ENCODE data around the gene DPP6.

Gene DPP6

DNA sequence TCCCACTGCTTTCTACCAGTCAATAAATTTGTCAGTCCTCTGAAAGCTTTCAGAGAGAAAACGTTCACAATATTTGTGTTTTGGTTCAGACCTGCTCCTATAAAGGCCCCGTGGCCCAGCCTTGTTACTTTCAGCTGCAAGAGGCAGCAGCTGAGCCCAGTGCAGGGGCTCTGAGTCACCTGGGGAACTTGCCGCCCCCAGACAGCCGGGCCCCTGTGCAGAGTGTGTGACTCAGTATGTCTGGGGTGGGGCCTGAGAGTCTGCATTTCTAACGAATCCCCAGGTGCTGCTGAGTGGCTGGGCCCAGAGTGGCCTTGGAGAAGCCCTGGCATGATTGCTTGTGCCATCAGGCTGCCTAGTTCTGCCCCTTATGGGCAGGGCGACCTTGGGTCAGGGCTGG is 647.2 kb downstream of the DPP6 start:
- no peak for DNase-seq (ENCODE audit: low spot score)

DNA sequence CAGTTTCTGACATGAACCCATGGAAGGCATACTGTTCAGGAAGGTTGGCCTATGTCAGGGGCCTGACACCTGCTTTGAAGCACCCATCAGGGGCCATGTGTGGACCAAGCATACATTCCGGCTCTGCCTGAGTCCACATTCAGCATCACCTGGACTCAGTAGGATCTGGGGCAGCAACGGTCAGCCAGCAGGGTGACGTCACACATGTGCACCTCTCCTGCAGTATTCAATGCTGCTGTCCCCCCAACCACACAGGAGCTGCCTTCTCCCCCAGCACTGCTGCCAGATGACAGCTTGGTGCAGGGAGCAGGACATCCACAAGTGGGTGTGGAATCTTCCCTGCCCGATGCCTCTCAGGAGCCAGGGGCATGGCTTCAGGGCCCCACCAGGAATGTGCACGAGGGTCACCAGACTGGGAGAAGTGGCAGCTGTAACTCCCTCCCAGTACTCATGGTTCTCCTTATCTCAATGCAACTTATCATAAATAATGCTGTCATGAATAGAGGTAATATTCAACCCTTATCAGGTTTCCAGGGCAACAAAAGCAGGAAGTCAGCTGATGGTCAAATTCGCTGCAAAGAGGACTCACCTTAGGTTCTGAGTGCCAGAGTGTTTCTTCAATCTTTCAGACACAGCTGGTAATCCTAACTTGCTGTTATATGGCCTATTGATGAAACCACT is 657.8 kb downstream of the DPP6 start:
- no peak for DNase-seq (ENCODE audit: low spot score)

DNA sequence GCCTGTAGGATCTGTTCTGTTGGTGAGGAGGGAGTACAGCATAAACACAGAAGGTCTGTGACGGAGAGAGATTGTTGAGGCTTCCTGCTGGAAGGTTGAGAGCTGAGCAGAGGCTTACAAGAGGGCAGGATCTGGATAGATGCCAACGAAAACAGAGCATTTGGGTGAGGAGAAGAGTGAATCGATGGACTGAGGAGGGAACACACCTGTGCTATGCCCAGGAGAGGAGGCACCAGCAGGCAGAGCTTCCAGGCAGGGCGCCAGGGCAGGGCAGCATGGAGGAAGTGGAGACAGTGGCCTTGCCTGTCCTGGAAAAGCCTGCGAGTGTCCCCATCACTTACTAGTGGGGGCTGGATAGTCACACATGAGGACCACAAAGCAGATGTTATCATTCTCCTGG is 667.8 kb downstream of the DPP6 start:
- DNase-seq (ENCODE audit: low spot score), result no peak

DNA sequence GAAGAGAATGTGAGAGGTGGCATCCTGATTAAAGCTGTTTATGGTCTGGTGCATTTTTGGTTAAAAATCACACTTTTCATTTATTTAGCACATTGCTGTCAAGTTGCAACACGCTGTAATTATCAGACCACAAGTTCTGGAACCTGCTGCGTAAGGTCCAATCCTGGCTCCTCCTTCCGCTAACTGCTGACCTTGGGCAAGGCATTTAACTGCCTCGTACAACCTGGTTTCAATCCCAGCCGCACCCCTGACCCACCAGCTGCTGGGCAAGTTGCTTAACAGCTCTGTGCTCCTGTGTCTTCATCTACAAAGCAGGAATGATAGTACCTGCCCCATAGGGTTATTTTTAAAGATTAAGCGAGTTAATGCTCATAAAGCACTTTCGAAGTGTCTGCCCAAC is 668.9 kb downstream of the DPP6 start:
- DNase-seq (ENCODE audit: low spot score), result no peak

DNA sequence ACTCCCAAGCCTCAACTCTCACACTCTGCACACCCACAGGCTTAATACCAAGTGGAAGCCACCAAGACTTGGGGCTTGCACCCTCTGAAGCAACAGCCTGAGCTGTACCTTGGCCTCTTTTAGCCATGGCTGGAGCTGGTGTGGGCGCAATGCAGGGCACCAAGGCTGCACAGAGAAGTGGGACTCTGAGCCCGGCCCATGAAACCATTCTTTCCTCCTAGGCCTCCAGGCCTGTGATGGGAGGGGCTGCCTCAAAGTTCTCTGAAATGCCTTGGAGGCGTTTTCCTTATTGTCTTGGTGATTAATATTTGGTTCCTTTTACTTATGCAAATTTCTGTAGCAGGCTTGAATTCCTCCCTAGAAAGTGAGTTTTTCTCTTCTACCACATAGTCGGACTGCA is 674.2 kb downstream of the DPP6 start:
- no peak for DNase-seq (ENCODE audit: low spot score)

DNA sequence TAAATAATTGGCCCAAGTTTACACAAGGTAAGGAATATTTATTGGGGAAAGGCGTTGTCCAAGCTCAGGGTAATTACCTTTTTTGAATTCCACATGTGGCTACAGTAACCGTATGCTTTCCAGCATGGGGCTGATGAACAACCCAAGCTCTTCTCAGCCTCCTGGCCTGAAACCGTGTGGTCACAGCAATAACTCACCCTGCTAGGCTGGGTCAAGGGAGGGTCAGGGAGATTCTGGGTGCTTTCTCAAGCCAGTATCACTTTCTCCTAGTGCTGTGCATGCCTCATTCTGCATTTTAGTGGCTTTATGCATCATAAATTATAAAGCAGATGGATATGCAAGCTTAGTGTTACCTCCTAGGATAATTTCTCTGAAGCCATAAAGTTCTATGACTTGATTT is 676.9 kb downstream of the DPP6 start:
- no peak for DNase-seq (ENCODE audit: low spot score)

DNA sequence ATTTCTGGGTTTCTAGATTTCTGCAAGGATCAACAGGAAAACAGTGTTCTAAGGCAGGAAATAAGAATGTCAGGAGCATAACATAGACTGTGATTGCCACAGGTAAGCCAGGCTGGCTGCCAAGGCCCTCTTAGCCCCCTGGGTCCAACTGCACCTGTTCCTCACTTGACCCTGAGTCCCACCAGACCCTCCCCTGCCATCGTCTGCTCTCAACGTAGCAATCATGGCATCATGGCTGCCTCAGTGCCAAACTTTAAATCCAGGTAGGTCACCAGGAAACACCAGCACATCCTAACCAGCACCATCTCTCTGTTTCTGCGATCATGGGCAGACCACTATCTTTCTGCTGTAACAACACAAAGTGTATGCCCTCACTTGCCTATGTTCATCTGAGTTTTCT is 683.6 kb downstream of the DPP6 start:
- no peak for DNase-seq (ENCODE audit: low spot score)

DNA sequence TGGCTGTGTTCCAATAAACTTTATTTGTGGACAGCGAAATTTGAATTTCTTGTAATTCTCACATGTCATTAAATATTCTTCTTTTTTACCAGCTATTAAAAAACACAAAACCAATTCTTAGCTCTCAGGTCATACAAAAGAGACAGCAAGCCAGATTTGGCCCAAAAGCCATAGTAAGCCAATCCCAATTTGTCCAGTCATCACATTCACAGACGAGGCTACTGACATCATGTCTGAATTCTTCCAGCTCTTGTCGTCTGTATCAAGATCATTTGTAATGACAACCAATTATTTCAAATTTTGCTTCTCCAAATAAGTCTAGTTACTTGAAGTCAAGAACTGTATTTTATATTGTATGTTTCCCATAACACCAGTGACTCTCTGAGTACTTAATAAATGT is 684.2 kb downstream of the DPP6 start:
- DNase-seq (ENCODE audit: low spot score), result no peak

DNA sequence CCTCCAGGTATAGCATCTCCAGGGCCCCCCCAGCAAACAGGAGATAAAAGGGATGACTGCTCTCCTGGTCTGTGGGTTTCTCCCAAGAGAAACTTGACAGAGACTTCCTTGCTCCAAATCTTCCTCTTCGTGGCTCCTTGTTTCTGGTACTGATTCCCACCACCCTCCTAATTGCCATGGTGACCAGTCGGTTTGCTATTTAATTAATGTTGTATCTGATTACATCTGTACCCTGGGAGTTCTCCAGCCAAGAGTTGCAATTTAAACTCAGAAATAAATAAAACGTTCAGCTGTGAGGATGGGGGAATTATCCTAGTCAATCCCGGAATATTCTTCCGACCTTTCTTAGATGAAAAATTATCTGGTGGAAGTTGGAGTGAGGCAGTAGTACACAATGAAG is 686.0 kb downstream of the DPP6 start:
- no peak for DNase-seq (ENCODE audit: low spot score)

DNA sequence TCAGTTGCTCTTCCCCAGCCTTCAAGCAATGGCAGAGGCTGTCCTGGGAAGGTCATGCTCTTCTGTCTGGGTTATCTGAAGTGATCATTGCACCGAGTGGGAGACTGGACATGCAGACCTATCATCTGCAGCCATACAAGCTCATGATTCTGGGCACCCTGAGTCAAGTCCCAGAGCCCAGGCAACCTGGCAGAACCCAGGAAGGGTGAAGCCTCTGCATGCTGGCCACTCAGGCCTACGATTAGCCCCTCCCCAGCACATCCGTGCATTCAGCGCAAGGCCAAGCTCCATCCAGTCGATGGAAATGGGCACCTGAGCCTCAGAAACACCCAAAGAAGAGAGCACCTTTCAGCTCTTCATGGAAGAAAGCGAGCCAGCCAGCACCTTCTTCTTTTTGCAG is 688.9 kb downstream of the DPP6 start:
- DNase-seq (ENCODE audit: low spot score), result no peak

DNA sequence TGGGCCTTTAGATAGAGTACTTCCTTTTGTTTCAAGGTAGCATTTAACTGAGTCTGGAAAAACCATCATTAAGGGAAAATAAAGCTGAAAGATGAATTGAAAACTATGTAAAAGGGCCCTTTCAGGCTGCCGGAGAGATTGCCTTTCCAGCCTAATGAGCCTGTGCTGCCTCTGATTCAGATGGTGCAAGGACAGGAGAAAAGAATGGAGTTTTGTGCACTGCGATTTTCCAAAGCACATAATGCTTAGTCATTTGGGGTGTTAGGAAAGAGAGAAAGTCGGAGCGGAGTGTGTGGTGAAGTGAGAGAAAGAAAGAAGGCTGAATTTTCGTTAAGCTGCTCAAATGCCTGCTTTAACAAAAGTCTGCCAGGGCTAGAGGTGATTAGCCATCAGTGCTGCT is 691.0 kb downstream of the DPP6 start:
- DNase-seq (ENCODE audit: low spot score), result no peak

DNA sequence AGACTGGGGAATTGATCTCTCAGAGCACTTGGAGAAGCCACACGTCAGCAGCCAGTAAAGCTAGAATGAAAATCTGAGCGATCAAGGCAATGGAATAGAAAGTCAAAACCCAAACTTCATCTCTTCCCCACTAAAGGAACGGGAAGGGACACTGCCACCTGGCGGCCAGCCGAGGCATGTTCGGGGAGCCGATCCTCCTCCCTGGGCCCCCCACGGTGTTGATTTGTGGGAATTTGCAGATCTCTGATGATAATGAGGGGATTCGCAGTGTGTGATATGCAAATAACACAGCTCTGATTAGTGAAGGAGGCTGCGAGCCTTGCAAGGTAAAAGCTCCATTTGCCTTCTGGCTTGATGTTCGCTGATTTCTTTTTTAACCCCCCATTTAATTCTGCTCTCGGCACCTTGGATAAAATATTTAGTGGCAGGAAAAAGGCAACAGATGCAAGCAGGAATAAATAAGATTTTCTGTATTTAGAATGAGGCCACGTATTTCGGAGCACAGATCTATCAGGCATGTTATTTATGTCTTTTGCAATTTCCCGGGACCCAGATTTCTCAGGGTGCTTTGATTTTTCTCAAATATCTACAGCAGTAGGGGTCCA is 692.2 kb downstream of the DPP6 start:
- peak; percentile 62 for DNase-seq (ENCODE audit: low spot score)

DNA sequence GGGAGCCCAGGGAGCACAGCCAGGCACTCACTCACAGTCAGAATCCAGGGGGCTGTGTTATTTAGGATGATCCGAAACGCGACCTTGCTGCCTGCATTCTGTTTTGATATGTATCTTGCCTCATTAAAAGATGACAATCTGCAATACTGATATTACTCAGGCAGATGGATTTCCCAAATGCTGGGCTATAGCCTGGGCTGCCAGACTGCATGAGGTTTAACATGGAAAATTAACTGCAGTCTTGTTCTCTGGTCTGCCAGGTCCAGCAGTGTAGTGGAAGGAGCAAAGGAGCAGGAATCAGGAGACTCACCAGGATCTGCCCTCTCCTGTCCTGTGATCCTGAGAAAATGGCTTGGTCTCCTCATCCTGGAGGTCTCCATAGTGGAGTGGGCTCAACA is 692.7 kb downstream of the DPP6 start:
- DNase-seq (ENCODE audit: low spot score), result no peak

DNA sequence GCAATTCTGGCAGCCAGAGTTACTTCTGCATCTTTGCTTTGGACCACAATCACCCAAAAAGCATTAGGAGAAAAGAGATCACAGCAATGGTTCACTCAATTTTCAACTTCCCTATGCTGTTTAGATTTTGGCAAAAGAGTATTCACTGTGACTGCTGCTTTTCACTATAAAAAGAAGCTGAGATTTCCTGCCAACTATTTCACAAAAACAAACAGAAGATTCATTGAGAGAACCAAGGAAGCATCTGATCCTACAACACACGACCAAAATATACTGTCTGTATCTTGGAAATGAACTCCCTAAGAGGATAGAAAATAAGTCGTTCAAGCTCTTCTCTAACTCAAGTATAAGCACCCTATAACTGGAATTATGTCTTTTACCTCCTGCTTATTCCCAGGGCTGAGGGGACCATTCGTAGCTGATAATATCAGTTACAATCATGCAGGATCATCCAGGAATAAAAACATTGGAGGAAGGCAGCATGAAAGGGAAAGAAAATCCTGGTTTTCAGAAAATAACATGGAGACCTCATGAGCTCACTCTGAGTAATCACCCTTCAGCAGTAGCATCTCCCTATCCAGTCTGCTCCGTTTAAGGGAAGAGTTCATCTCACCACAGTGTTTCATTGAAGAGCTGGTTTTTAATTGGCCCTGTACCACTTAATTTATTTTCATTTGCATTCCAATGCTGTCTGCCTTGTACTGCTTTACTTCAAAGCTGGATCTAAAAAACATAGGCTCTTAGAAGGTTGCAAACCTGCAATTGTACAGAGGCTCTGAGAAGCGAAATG is 694.6 kb downstream of the DPP6 start:
- DNase-seq (ENCODE audit: low spot score), result no peak

DNA sequence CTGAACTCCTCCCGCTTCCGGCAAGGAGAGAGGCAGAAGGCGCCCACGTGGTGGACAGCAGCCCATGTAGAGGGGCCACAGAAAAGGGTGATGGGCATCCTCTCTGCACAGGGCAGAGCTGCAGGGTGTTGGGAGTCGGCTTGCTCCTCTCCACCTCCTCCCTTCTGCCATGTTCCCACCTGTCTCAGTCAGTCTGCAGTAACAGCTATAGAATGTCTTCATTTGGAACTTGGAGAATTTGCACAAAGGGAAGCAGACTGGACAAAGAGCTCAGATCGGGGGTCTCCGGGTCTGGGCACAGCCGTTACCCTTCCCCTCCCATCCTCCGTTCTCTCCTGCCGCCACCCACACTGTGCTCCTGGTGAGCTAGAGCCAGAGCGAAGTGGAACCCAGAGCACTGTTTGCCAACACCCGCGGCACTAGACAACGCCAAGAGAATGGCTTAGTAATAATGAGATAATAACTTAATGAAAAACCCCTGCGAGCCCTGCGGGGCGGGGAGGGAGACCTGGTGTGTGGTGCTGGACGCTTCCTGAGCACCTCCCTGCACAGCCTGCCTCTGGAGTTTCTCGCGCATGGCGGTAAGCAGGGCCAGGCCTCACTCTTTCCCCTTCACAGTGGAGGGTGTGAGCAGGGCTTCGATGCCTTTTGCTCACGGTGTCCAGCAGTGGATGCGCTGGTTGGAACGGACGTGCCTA is 696.0 kb downstream of the DPP6 start:
- no peak for DNase-seq (ENCODE audit: low spot score)

DNA sequence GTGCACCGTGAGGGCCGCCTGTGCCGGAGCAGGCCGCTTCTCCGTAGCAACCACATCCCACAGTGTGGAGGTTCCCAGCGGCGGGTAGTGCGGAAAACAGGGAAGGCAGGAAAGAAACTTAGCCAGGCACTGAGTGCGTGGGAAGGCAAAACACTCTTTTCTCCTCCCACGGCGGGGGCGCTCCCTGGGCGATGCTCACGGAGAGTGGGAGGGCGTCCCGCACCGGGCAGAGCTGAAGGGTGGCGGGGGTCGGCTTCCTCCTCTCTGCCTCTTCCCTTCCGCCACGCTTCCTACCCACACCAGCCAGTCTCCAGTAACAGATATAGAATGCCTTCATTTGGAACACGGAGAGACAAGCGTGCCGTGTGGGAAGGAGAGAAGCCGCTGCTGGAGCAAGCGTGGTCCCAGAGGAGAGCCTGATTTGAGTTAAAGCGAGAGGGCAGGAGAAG is 698.2 kb downstream of the DPP6 start:
- no peak for DNase-seq (ENCODE audit: low spot score)

DNA sequence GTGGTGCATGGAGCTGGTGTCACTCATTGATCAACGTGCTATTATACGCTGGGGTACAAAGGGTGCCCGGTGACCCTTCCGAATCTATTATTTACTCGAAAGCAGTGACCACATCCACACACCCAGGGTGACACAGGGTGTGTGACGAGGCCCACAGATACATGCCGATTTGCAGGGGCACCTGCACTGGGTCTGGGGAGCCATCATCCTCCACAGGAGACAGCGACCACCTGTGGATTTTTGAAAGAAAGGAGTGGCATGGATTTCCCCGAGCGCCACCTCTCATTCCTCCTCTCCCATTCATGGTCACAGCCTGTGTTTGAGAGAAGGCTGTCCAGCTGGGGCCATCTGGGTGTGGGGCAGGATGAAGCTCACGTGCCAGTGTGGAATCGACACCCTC is 701.0 kb downstream of the DPP6 start:
- DNase-seq (ENCODE audit: low spot score), result no peak

DNA sequence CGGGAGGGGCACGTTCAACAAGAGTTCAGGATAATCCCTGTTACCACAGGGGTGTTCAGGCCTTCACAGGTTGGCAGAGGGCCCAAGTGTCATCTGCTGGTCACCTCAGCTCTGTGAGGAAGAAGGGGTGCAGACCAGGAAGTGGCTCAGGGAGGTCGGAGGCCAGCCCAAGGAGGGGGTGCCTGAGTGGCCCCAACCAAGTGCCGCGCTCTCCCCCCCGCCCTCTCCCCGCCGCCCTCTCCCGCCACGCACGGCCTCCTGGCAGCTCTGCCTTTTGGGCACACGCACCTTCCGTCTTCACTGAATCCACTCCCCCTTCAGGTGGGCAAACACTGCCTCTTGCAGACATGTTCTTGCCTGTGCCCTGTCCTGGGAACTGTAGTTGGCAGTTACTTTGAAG is 705.6 kb downstream of the DPP6 start:
- no peak for DNase-seq (ENCODE audit: low spot score)

DNA sequence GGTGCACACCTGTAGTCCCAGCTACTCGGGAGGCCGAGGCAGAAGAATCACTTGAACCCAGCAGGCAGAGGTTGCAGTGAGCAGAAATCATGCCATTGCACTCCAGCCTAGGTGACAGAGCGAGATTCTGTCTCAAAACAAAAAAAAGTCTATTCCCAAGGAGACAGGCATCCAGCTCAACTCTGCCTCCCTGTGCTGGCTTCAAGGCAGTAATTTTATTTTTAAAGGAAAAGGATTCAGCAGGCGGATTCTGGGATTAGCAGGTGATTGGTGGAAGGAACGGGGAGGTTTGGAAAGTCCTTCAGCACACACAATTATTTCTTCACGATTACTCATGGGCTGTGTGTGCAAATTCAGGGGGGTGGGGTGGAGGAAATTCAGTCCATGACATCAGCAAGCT is 707.8 kb downstream of the DPP6 start:
- DNase-seq (ENCODE audit: low spot score), result no peak

DNA sequence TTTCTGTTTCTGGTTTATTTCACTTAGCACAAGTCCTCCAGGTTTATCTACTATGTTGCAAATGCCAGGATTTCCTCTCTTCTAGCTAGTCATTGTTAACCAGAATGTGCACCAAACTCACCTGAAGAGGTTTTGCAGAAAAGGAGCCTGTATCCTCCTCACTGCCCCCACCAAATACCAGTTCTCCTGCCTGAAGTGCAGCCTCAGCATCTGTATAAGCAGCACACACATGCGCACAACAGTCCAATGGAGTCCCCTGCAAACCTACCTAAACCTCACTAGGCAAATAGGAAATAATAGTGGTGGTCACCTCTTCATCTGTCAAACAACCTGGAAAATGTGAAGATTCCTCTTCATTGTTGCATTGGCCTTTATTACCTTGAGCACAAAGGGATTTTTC is 712.9 kb downstream of the DPP6 start:
- no peak for DNase-seq (ENCODE audit: low spot score)

DNA sequence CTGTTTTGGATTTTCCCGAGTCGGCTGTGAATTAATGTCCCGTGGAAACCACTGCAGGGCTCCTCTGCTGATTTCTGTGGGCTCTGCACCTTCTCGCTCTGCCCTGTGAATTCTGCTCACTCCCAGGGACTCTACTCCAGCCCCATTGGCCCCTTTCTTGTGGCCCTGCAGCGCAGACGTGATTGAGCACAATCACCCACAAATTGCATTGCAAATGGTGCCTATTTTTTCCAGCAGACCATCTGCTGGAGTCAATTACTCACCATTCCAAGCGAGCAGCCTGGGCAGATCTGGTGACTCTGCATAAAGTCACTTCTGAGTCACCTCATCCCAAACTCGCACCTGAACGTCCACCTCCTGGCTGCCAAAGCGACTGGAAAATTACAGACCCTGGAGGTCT is 714.9 kb downstream of the DPP6 start:
- no peak for DNase-seq (ENCODE audit: low spot score)

DNA sequence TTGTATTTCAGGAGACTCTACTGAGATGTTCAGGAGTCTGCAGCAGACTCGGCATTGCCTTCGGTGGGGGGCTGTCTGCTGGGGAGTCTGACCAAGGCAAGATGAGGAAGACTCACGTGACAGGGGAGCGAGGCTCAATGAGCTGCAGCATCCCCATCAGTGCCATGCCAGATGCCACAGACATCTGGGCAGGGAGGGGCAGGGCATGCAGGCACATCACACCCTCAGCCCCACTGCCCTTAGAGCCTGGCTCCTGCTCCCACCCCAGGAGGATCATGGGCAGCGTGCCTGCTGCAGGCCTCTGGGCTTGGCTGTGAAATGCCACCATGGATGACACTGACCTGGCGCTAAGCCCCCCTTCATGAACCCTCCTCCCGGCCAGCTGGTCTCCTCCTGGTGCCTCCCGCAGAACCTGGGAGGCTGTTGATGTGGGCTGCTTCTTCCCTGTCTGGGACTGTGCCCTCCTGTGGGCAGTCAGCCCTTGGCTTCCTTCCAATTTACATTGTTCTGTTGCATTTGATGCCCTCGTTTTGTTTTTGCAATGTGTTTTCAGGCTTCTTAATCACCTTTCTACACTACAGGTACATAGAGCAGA is 715.7 kb downstream of the DPP6 start:
- no peak for DNase-seq (ENCODE audit: low spot score)
